Heart right ventricle (tissue), 16 donors: ENCODE data around the gene OSGEPL1. TPM values are rescaled to one million over a fixed set of nuclear protein-coding genes. Genes with fewer than 3 reads are reported as not detected.

Source experiments
- ATAC-seq, 8 donors: fragments of 200-7000 bp; cut with Tn5 transposase; one replicate each; pipeline ENCODE4 v1.9.1; 2020; ENCODE audit warnings: mild to moderate bottlenecking in 8 of 8, moderate library complexity in 8 of 8, moderate number of reproducible peaks in 1 of 8
- DNase-seq, 2 donors: peaks; one replicate each; pipeline ENCODE4 v3.0.0-alpha.2; 2020
- H3K27ac ChIP-seq, 10 donors: fragments of 200-600 bp; sonication (generic) in 2 of 10; one replicate each; pipeline versions ENCODE4 v1.5.0 to v1.8.0; 2020 to 2022; ENCODE audit warnings: mild to moderate bottlenecking in 3 of 10
- H3K27me3 ChIP-seq, 7 donors: fragments of 200-600 bp; one replicate each; pipeline ENCODE4 v1.8.0; 2021 to 2022; ENCODE audit warnings: mild to moderate bottlenecking in 2 of 7
- H3K36me3 ChIP-seq, 9 donors: fragments of 200-600 bp; sonication (generic) in 1 of 9; one replicate each; pipeline versions ENCODE4 v1.5.0 to v1.8.0; 2020 to 2022; ENCODE audit warnings: mild to moderate bottlenecking in 2 of 9
- H3K4me1 ChIP-seq, 9 donors: fragments of 200-600 bp; sonication (generic) in 1 of 9; one replicate each; pipeline versions ENCODE4 v1.5.0 to v1.8.0; 2020 to 2022; ENCODE audit warnings: mild to moderate bottlenecking in 4 of 9
- H3K4me3 ChIP-seq, 10 donors: fragments of 200-600 bp; sonication (generic) in 2 of 10; one replicate each; pipeline versions ENCODE4 v1.5.0 to v1.8.0; 2020 to 2022; ENCODE audit warnings: mild to moderate bottlenecking in 7 of 10, moderate library complexity in 2 of 10
- H3K9me3 ChIP-seq, 11 donors: fragments of 200-600 bp in 10 of 11; sonication (generic) in 2 of 11; one replicate each; pipeline versions ENCODE4 v1.5.0 to v1.8.0; 2013 to 2022; ENCODE audit warnings: mild to moderate bottlenecking in 2 of 11, control low read depth in 1 of 11, moderate library complexity in 1 of 11
- WGBS, 2 donors: extraction: QIAGEN DNeasy Blood & Tissue Kit; methylation state at CpG; one replicate each; pipeline ENCODE4 v1.1.7; 2013; ENCODE audit warnings: inconsistent platforms in 1 of 2; 5-methylcytosine and 5-hydroxymethylcytosine counted together
- intact Hi-C, 10 donors: fragments of 100-400 bp; cut with DNase I; formaldehyde crosslinking; loops; one replicate each; pipeline versions ENCODE4 v1.11.1 to v1.14.2; 2022
- polyA plus RNA-seq, 2 donors: library from polyadenylated mRNA; stranded (reverse); fragments of 200-250 nt; gene quantifications; one replicate each; pipeline ENCODE4 v1.2.3, GENCODE V29; 2013
- total RNA-seq, 10 donors: library from RNA; stranded (reverse); fragmentation: NEBNext Ultra II Directional in 3 of 10; extraction: Animal tissue kit (Norgen Biotek cat#: 25700) in 3 of 10; gene quantifications; one replicate each; pipeline versions ENCODE4 v1.2.1 to v1.2.4, GENCODE V29; 2021 to 2023
- TF ChIP-seq, protein P1 (sequence below), 9 donors: fragments of 200-600 bp; sonication (generic) in 2 of 9; IDR thresholded peaks; one replicate each; pipeline versions ENCODE4 v1.5.0 to v1.8.0; 2021 to 2022; ENCODE audit warnings: antibody characterized with exemption in 9 of 9, mild to moderate bottlenecking in 5 of 9, moderate library complexity in 1 of 9
- donor health status: Arrhythmogenic right ventricular cardiomyopathy.
- donor health status: ischemic (EF 13 %, LVEDD 7.1; RV severe dilation, severe dysfunction).
- donor health status: healthy with polysubstance abuse.
- donor health status: DM: no; HTN: yes; CAD: no.
- donor health status: DM: no; HTN: no; CAD: no.
- donor health status: ischemic (EF 25% LVEDD 6.9; RV normal size, moderate dysfunction).
- donor health status: ischemic (EF 25% LVEDD 5.7; RV mildly dilated, moderate dysfunction).
- donor health status: healthy.
- donor health status: DM: yes; HTN: yes; CAD: no.
- donor health status: Ischemic cardiomyopathy.
- donor health status: ischemic (EF 35%, LVEDD 5.7; RV mildly dilated, moderate dysfunction).
- donor health status: nonischemic (EF 11% LVEDD 7.7; RV severe dilation, severe dysfunction).
- donor health status: DM: yes; HTN: yes; CAD: no.
- donor health status: PGD.
- donor health status: ischemic (EF 29% LVEDD 5.4; RV normal size, mild dysfunction).
- donor health status: nonischemic (EF 23%, LVEDD 6.1; RV moderate dilation, normal function).

Gene OSGEPL1
- total and polyA plus RNA-seq, 12 donors = 3.9 to 14.1 (median 9.7) TPM

DNA sequence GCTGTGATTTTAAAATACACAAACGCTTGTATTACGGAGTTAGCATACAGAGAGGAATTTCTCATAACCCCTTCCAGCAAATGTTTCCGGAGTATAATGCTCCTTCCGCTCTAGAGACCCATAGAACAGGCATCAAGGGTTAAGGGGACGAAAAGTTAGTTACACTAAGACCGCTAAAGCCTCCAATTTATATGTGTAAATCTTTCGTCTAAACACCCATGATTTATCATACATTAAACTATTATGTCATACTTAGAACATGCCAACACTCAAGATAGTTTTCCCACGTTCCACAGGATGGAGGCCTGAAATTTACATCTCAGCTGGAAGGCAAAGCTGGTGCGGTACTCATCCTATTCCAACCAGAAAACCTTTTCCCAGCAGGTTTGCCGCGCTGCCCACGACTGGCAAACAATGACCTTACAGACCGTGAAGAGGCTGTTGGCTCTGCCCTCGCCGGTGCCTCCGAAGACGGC lies 20.9 kb upstream of the OSGEPL1 start:
- intact Hi-C loops = no loop called here
- TF ChIP-seq, protein P1, sequence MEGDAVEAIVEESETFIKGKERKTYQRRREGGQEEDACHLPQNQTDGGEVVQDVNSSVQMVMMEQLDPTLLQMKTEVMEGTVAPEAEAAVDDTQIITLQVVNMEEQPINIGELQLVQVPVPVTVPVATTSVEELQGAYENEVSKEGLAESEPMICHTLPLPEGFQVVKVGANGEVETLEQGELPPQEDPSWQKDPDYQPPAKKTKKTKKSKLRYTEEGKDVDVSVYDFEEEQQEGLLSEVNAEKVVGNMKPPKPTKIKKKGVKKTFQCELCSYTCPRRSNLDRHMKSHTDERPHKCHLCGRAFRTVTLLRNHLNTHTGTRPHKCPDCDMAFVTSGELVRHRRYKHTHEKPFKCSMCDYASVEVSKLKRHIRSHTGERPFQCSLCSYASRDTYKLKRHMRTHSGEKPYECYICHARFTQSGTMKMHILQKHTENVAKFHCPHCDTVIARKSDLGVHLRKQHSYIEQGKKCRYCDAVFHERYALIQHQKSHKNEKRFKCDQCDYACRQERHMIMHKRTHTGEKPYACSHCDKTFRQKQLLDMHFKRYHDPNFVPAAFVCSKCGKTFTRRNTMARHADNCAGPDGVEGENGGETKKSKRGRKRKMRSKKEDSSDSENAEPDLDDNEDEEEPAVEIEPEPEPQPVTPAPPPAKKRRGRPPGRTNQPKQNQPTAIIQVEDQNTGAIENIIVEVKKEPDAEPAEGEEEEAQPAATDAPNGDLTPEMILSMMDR (IDR thresholded peaks at IDR 0.05) = no peak
- peaks cover 0 to 50% (median 14%) of the 10 kb centered on the region in 9 donors for H3K36me3 ChIP-seq
- H3K27me3 ChIP-seq = no peaks in the 10 kb centered on the region
- 0% methylated on average over 17 of the region's 17 CpGs for WGBS, 2 donors
- peaks cover 7 to 55% (median 38%) of the 10 kb centered on the region in 9 donors for H3K4me1 ChIP-seq
- ATAC-seq = peak in 6 of 8 donors; percentile 6 to 34 (median 18)
- H3K27ac ChIP-seq = peak overlapping the region; percentile 83 to 98 (median 96)
- DNase-seq = no peak
- H3K4me3 ChIP-seq = peak overlapping the region; percentile 51 to 91 (median 78)
- H3K9me3 ChIP-seq = no peaks in the 10 kb centered on the region

DNA sequence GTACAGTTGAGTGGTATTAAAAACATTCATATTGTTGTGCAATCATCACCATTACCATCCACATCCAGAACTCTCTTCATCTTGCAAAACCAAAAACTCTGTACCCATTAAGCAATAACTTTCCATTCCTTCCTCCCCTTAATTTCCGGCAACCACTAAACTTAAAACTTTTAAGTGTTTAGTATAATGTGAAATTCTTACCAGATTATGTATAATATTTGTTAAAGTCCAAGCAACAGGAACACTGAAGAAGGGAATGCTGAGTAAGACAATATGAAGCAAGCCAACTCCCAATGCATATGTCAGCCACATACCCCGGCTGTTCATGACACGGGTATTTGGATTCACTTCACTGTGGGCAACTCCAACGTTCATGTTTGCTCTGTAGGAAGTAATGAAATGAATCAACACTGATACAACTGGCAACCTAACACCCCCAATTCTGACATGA lies 19.7 kb upstream of the OSGEPL1 start:
- WGBS, 2 donors = 61 to 69% methylated on average over 4 of the region's 4 CpGs
- intact Hi-C loops = no loop called here

DNA sequence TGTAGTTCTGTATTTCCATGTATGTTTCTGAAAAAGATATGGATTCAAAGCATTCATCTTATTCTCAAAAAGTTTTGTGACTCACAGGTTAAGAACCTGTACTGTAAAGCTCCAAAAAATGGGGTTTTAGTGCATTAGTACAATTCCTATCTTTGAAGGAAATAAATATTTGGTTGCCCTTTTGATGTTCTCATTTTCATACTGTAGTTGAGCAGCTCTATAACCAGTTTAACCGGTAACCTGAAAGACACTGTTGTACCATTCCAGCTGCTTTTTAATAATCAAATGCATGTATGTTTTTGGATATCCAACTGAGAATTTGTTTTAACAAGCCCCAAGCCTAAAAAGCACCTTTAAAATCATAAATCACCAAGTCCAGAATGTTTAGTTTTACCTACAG lies 9.6 kb upstream of the OSGEPL1 start:
- intact Hi-C loops = no loop called here
- no peak for DNase-seq
- Histone ChIP-seq H3K4me1 (peaks cover 0 to 10% (median 5%) of the 10 kb centered on the region in 9 donors), H3K9me3 (no peaks in the 10 kb centered on the region), H3K27ac (no peak overlapping the region), H3K36me3 (peaks cover 0 to 99% (median 44%) of the 10 kb centered on the region in 9 donors), H3K27me3 (no peaks in the 10 kb centered on the region), H3K4me3 (no peak overlapping the region)
- ATAC-seq = no peak
- TF ChIP-seq, protein P1 (IDR thresholded peaks at IDR 0.05) = no peak
- 93 to 94% methylated on average over 1 of the region's 1 CpG for WGBS, 2 donors

More for the DNA sequence above, 19.7 kb upstream of the OSGEPL1 start:
- Histone ChIP-seq H3K4me1 (peaks cover 7 to 55% (median 38%) of the 10 kb centered on the region in 9 donors), H3K9me3 (no peaks in the 10 kb centered on the region), H3K27ac (peak overlapping the region in 1 of 10 donors; percentile 95), H3K36me3 (peaks cover 0 to 52% (median 27%) of the 10 kb centered on the region in 9 donors), H3K27me3 (no peaks in the 10 kb centered on the region), H3K4me3 (peak overlapping the region in 6 of 10 donors; percentile 73 to 91 (median 82))
- TF ChIP-seq, protein P1 (IDR thresholded peaks at IDR 0.05) = no peak
- ATAC-seq = no peak
- DNase-seq = no peak

DNA sequence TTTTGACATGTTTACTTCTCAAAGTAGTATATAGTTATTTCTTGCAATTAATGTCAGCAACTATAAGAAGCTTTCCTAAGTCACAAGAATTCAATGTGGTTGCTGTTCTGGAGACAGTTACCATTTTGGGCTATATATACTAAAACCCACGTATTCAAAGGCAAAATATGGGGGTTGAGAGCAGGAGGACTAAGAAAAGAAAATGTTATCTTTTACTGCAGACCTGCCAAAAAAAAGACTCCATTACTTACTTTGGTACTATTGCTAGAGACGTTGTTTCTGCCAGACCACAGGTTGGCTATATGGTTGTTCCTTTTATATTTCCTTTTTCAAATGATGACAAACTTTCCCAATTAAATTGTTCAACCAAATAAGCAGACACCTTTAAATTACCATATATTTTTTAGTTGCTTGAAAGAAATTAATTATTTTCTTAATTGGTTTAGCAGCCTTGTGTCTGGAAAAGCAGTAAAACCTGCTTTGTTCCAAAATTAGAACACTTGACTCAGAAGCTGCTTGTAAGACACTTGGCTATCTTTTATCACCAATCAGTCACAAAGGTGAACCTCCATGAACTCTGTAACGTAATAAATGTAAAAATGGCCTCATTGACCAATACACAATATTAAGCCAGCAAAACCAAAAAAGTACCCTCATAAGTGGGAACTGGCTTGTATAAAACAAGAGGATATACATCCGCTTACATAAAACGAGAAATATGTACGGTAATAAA lies 8.2 kb upstream of the OSGEPL1 start:
- no peaks in the 10 kb centered on the region for H3K27me3 ChIP-seq
- H3K27ac ChIP-seq = peak overlapping the region in 2 of 10 donors; percentile 4 to 30
- 50 to 51% methylated on average over 6 of the region's 6 CpGs for WGBS, 2 donors
- H3K4me1 ChIP-seq = peaks cover 0 to 10% (median 5%) of the 10 kb centered on the region in 9 donors
- H3K4me3 ChIP-seq = no peak overlapping the region
- ATAC-seq (peak in 3 of 8 donors; percentile 35 to 51 (median 44)), DNase-seq (no peak)
- TF ChIP-seq, protein P1 (IDR thresholded peaks at IDR 0.05) = no peak
- intact Hi-C loops = no loop called here
- peaks cover 0 to 96% (median 43%) of the 10 kb centered on the region in 9 donors for H3K36me3 ChIP-seq
- no peaks in the 10 kb centered on the region for H3K9me3 ChIP-seq
